Osteocyte (in vitro differentiated cells): ENCODE measurements around the gene GIPC2. TPM values are rescaled to one million over a fixed set of nuclear protein-coding genes. Genes with fewer than 3 reads are reported as not detected.
"Not testable (repeated sequence)": the region's sequence is repeated elsewhere in the genome, so short reads cannot be mapped to it uniquely, and the experiment has no call there.

Source experiments
- DNase-seq: peaks from one replicate; pipeline ENCODE4 v3.0.0; 2021; ENCODE audit warnings: mixed read lengths; ENCODE audit not compliant: unreplicated experiment; ENCODE audit errors: extremely low spot score
- H3K27ac Mint-ChIP-seq: one replicate; pipeline ENCODE4 v1.8.0; 2021; ENCODE audit warnings: mild to moderate bottlenecking, mixed read lengths; ENCODE audit not compliant: unreplicated experiment
- H3K27me3 Mint-ChIP-seq: one replicate; pipeline ENCODE4 v1.8.0; 2021; ENCODE audit warnings: mixed read lengths; ENCODE audit not compliant: unreplicated experiment
- H3K36me3 Mint-ChIP-seq: one replicate; pipeline ENCODE4 v1.8.0; 2021; ENCODE audit warnings: mixed read lengths; ENCODE audit not compliant: unreplicated experiment
- H3K4me1 Mint-ChIP-seq: one replicate; pipeline ENCODE4 v1.8.0; 2021; ENCODE audit warnings: mixed read lengths; ENCODE audit not compliant: unreplicated experiment
- H3K4me3 Mint-ChIP-seq: one replicate; pipeline ENCODE4 v1.8.0; 2021; ENCODE audit warnings: mild to moderate bottlenecking, moderate library complexity, mixed read lengths; ENCODE audit not compliant: unreplicated experiment
- H3K9me3 Mint-ChIP-seq: one replicate; pipeline ENCODE4 v1.8.0; 2021; ENCODE audit warnings: mixed read lengths; ENCODE audit not compliant: unreplicated experiment
- total RNA-seq: library from RNA; stranded (reverse); gene quantifications from 2 replicates; pipeline ENCODE4 v1.2.1, GENCODE V29; 2021
- TF ChIP-seq, protein P1 (sequence below): fragments of 200-600 bp; sonication (generic); IDR thresholded peaks from 2 replicates; pipeline ENCODE4 v1.5.0; 2021; ENCODE audit warnings: antibody characterized with exemption, mild to moderate bottlenecking, moderate library complexity

Gene GIPC2
- total RNA-seq, 1 donor from 2014 or later: 0.08 TPM

GRCh38 chr1:78104322-78104721 is 58.6 kb downstream of the GIPC2 start:
- peaks cover 37% of the 10 kb centered on the region for H3K4me1 Mint-ChIP-seq
- TF ChIP-seq, protein P1, sequence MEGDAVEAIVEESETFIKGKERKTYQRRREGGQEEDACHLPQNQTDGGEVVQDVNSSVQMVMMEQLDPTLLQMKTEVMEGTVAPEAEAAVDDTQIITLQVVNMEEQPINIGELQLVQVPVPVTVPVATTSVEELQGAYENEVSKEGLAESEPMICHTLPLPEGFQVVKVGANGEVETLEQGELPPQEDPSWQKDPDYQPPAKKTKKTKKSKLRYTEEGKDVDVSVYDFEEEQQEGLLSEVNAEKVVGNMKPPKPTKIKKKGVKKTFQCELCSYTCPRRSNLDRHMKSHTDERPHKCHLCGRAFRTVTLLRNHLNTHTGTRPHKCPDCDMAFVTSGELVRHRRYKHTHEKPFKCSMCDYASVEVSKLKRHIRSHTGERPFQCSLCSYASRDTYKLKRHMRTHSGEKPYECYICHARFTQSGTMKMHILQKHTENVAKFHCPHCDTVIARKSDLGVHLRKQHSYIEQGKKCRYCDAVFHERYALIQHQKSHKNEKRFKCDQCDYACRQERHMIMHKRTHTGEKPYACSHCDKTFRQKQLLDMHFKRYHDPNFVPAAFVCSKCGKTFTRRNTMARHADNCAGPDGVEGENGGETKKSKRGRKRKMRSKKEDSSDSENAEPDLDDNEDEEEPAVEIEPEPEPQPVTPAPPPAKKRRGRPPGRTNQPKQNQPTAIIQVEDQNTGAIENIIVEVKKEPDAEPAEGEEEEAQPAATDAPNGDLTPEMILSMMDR: no peak
- no peaks in the 10 kb centered on the region for H3K9me3 Mint-ChIP-seq
- DNase-seq: no peak
- H3K36me3 Mint-ChIP-seq: no peaks in the 10 kb centered on the region
- H3K27ac Mint-ChIP-seq: peak overlapping the region; percentile 32
- no peak overlapping the region for H3K4me3 Mint-ChIP-seq
- no peaks in the 10 kb centered on the region for H3K27me3 Mint-ChIP-seq

DNA sequence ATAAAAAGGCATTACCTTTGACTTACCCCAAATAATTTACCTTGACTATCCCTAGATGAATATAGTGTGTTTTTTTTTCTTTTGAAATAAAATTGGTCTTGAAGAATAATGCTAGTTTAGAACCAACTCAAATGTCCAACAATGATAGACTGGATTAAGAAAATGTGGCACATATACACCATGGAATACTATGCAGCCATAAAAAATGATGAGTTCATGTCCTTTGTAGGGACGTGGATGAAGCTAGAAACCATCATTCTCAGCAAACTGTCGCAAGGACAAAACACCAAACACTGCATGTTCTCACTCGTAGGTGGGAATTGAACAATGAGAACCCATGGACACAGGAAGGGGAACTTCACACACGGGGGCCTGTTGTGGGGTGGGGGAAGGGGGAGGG is 63.9 kb downstream of the GIPC2 start:
- not testable (repeated sequence) for H3K9me3 Mint-ChIP-seq, H3K27ac Mint-ChIP-seq

GRCh38 chr1:78113156-78113916 is 67.6 kb downstream of the GIPC2 start:
- DNase-seq: no peak
- TF ChIP-seq, protein P1: no peak
- H3K4me3 Mint-ChIP-seq: no peak overlapping the region
- H3K27ac Mint-ChIP-seq: peak overlapping the region; percentile 54
- no peaks in the 10 kb centered on the region for H3K27me3 Mint-ChIP-seq
- H3K9me3 Mint-ChIP-seq: no peaks in the 10 kb centered on the region
- no peaks in the 10 kb centered on the region for H3K36me3 Mint-ChIP-seq
- peaks cover 27% of the 10 kb centered on the region for H3K4me1 Mint-ChIP-seq

More for the DNA sequence above, 63.9 kb downstream of the GIPC2 start:
- not testable (repeated sequence) for H3K36me3 Mint-ChIP-seq, H3K27me3 Mint-ChIP-seq, H3K4me3 Mint-ChIP-seq, DNase-seq
- peaks cover 27% of the 10 kb centered on the region for H3K4me1 Mint-ChIP-seq

DNA sequence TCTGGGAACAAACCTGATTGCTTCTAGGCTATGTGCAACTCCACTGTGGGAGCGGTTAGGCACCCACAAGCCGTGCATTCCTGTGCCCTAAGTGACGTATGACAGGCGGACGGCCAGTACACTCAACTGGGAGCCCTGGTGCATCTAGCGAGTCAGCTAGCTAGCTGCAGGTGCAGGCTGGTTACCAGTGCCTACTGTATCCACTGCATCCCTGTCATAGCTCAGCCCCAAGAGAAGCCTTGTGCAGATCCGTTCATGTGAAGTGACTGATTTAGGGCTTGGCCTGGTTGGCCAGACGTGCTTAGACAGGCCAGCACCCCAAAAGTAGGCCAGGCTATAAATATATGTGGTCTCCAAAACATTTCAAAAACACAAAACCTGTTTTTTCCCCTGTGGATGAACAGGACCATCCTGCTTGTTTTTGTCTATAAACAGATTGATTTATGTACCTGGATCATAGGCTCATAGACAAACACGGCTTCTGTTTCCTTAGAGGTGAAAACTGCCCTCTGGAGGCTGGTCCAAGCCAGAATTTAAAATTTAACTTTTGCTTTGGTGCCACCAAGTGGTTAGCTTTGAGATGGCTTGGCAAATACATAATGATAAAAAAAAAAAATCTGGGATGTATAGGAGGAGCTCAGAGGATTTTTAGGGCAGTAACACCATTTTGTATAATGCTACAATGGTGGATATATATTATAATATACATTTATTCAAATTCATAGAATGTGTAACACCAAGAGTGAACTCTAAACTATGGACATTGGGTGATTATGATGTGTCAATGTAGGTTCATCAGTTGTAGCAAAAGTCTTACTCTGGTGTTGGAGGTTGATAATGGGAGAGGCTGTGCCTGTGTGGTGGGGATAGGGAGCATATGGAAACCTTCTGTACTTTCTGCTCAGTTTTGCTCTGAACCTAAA is 68.5 kb downstream of the GIPC2 start:
- TF ChIP-seq, protein P1: peak; percentile 96
- Mint-ChIP-seq H3K9me3 (no peaks in the 10 kb centered on the region), H3K4me3 (no peak overlapping the region), H3K36me3 (no peaks in the 10 kb centered on the region), H3K27me3 (no peaks in the 10 kb centered on the region), H3K4me1 (peaks cover 27% of the 10 kb centered on the region), H3K27ac (no peak overlapping the region)
- peak; percentile 87 for DNase-seq

- not testable (repeated sequence) for DNase-seq, H3K36me3 Mint-ChIP-seq, H3K27ac Mint-ChIP-seq, H3K9me3 Mint-ChIP-seq, H3K4me1 Mint-ChIP-seq, H3K27me3 Mint-ChIP-seq, H3K4me3 Mint-ChIP-seq
Measured at GRCh38 chr1:78120485-78120884, 74.7 kb downstream of the GIPC2 start.

- Mint-ChIP-seq H3K27ac (no peak overlapping the region), H3K27me3 (no peaks in the 10 kb centered on the region), H3K9me3 (no peaks in the 10 kb centered on the region), H3K4me3 (no peak overlapping the region), H3K4me1 (no peaks in the 10 kb centered on the region), H3K36me3 (no peaks in the 10 kb centered on the region)
- TF ChIP-seq, protein P1: no peak
- no peak for DNase-seq
Measured at GRCh38 chr1:78121710-78122109, 75.9 kb downstream of the GIPC2 start.
